Hepatocyte (in vitro differentiated cells): ENCODE results near the gene KCNQ1. TPM values are rescaled to one million over a fixed set of nuclear protein-coding genes. Genes with fewer than 3 reads are reported as not detected.

ENCODE experiments used
- DNase-seq: peaks from one replicate; pipeline ENCODE4 v3.0.0-alpha.2; 2016; ENCODE audit warnings: low spot score
- H2AFZ ChIP-seq: fragments of 200-600 bp; sonication (generic); 2 replicates; pipeline ENCODE4 v1.6.0; 2016; ENCODE audit warnings: antibody characterized with exemption, mild to moderate bottlenecking
- H3K27ac ChIP-seq: fragments of 200-600 bp; sonication (generic); 2 replicates; pipeline ENCODE4 v1.5.1; 2016; ENCODE audit warnings: mild to moderate bottlenecking
- H3K27me3 ChIP-seq: fragments of 200-600 bp; sonication (generic); 2 replicates; pipeline ENCODE4 v1.6.1; 2016
- H3K36me3 ChIP-seq: fragments of 200-600 bp; sonication (generic); replicated peaks from 2 replicates; pipeline ENCODE4 v1.5.1; 2016; ENCODE audit warnings: low read depth; ENCODE audit not compliant: insufficient read depth
- H3K4me1 ChIP-seq: fragments of 200-600 bp; sonication (generic); 2 replicates; pipeline ENCODE4 v1.5.1; 2016; ENCODE audit warnings: mild to moderate bottlenecking, moderate library complexity; ENCODE audit not compliant: insufficient read depth
- H3K4me2 ChIP-seq: fragments of 200-600 bp; sonication (generic); 2 replicates; pipeline ENCODE4 v1.6.0; 2016
- H3K4me3 ChIP-seq: fragments of 200-600 bp; sonication (generic); 2 replicates; pipeline ENCODE4 v1.5.1; 2016; ENCODE audit warnings: mild to moderate bottlenecking
- H3K79me2 ChIP-seq: fragments of 200-600 bp; sonication (generic); 2 replicates; pipeline ENCODE4 v1.6.0; 2017; ENCODE audit warnings: mild to moderate bottlenecking
- H3K9me2 ChIP-seq: fragments of 200-600 bp; sonication (generic); replicated peaks from 2 replicates; pipeline ENCODE4 v1.6.0; 2017; ENCODE audit warnings: mild to moderate bottlenecking; ENCODE audit not compliant: insufficient read depth
- H3K9me3 ChIP-seq: fragments of 200-600 bp; sonication (generic); 2 replicates; pipeline ENCODE4 v1.5.1; 2016; ENCODE audit warnings: low read depth, mild to moderate bottlenecking
- H4K20me1 ChIP-seq: fragments of 200-600 bp; sonication (generic); 2 replicates; pipeline ENCODE4 v1.6.0; 2016; ENCODE audit warnings: mild to moderate bottlenecking; ENCODE audit not compliant: insufficient read depth, poor library complexity, severe bottlenecking
- CTCF ChIP-seq: fragments of 200-600 bp; sonication (generic); IDR thresholded peaks from 2 replicates; pipeline ENCODE4 v1.5.1; 2016; ENCODE audit warnings: antibody characterized with exemption, mild to moderate bottlenecking; ENCODE audit not compliant: poor library complexity
- EZH2 ChIP-seq: fragments of 200-600 bp; sonication (generic); IDR thresholded peaks from 2 replicates; pipeline ENCODE4 v1.6.1; 2016; ENCODE audit warnings: antibody characterized with exemption, mild to moderate bottlenecking, borderline replicate concordance
- EZH2phosphoT487 ChIP-seq: fragments of 200-600 bp; sonication (generic); IDR thresholded peaks from one replicate; pipeline ENCODE4 v1.6.1; 2018; ENCODE audit warnings: antibody characterized with exemption, mild to moderate bottlenecking, low read depth, moderate library complexity; ENCODE audit not compliant: unreplicated experiment, severe bottlenecking
- WGBS: methylation state at CpG from one replicate; pipeline ENCODE4 v1.1.6; 2016; ENCODE audit warnings: low lambda C conversion rate; ENCODE audit errors: missing lambda C conversion rate; 5-methylcytosine and 5-hydroxymethylcytosine counted together
- polyA plus RNA-seq: library from polyadenylated mRNA; unstranded; fragments of >200 nt; fragmentation: Nextera tagmentation; extraction: Ambion mirVana; gene quantifications from 2 replicates; pipeline ENCODE4 v1.2.1, GENCODE V29; 2016
- total RNA-seq: library from RNA; depleted of rRNA; stranded (reverse); fragments of >200 nt; gene quantifications from 2 replicates; pipeline ENCODE4 v1.2.3, GENCODE V29; 2014

KCNQ1 gene
- total and polyA plus RNA-seq, 2 experiments from 2014 or later, result 1.8 to 6.4 TPM

GRCh38 chr11:2647167-2647566 is 202.4 kb downstream of the KCNQ1 start:
- H2AFZ ChIP-seq, result no peak overlapping the region
- H3K4me1 ChIP-seq, result no peaks in the 10 kb centered on the region
- no peaks in the 10 kb centered on the region for H3K9me2 ChIP-seq
- H4K20me1 ChIP-seq, result no peaks in the 10 kb centered on the region
- H3K4me3 ChIP-seq, result no peak overlapping the region
- no peaks in the 10 kb centered on the region for H3K27me3 ChIP-seq
- no peak overlapping the region for H3K27ac ChIP-seq
- no peak for DNase-seq
- no peaks in the 10 kb centered on the region for H3K79me2 ChIP-seq
- peaks cover 83% of the 10 kb centered on the region for H3K9me3 ChIP-seq
- no peaks in the 10 kb centered on the region for H3K36me3 ChIP-seq
- TF ChIP-seq EZH2phosphoT487 (no peak), CTCF (no peak), EZH2 (no peak)
- no peak overlapping the region for H3K4me2 ChIP-seq
- 97% methylated on average over 1 of the region's 1 CpG for WGBS

- H3K9me3 ChIP-seq, result peaks cover 76% of the 10 kb centered on the region
- no peaks in the 10 kb centered on the region for H3K9me2 ChIP-seq
Measured at GRCh38 chr11:2647953-2648352, 203.1 kb downstream of the KCNQ1 start.

GRCh38 chr11:2649400-2649799 is 204.6 kb downstream of the KCNQ1 start:
- H3K79me2 ChIP-seq, result no peaks in the 10 kb centered on the region
- no peaks in the 10 kb centered on the region for H3K27me3 ChIP-seq
- no peak overlapping the region for H3K27ac ChIP-seq
- no peaks in the 10 kb centered on the region for H4K20me1 ChIP-seq
- no peak for DNase-seq
- TF ChIP-seq EZH2phosphoT487 (no peak), CTCF (no peak), EZH2 (no peak)
- H3K9me3 ChIP-seq, result peaks cover 67% of the 10 kb centered on the region
- H3K9me2 ChIP-seq, result no peaks in the 10 kb centered on the region
- no peak overlapping the region for H2AFZ ChIP-seq
- no peaks in the 10 kb centered on the region for H3K4me1 ChIP-seq
- H3K4me3 ChIP-seq, result no peak overlapping the region
- no peak overlapping the region for H3K4me2 ChIP-seq
- H3K36me3 ChIP-seq, result no peaks in the 10 kb centered on the region

More at GRCh38 chr11:2647953-2648352, 203.1 kb downstream of the KCNQ1 start:
- DNase-seq, result no peak
- H2AFZ ChIP-seq, result no peak overlapping the region
- no peaks in the 10 kb centered on the region for H3K36me3 ChIP-seq
- H4K20me1 ChIP-seq, result no peaks in the 10 kb centered on the region
- H3K4me1 ChIP-seq, result no peaks in the 10 kb centered on the region
- H3K79me2 ChIP-seq, result no peaks in the 10 kb centered on the region
- H3K27me3 ChIP-seq, result no peaks in the 10 kb centered on the region
- WGBS, result 95% methylated on average over 6 of the region's 6 CpGs
- H3K4me2 ChIP-seq, result no peak overlapping the region
- TF ChIP-seq EZH2 (no peak), CTCF (no peak), EZH2phosphoT487 (no peak)
- no peak overlapping the region for H3K4me3 ChIP-seq
- H3K27ac ChIP-seq, result no peak overlapping the region

- DNase-seq, result no peak
- H4K20me1 ChIP-seq, result no peaks in the 10 kb centered on the region
- H3K9me3 ChIP-seq, result peaks cover 63% of the 10 kb centered on the region
- TF ChIP-seq EZH2, result no peak
- TF ChIP-seq CTCF, result no peak
- TF ChIP-seq EZH2phosphoT487, result no peak
- 98% methylated on average over 2 of the region's 2 CpGs for WGBS
- no peaks in the 10 kb centered on the region for H3K27me3 ChIP-seq
- H3K79me2 ChIP-seq, result no peaks in the 10 kb centered on the region
- H3K27ac ChIP-seq, result no peak overlapping the region
- no peak overlapping the region for H3K4me3 ChIP-seq
- no peaks in the 10 kb centered on the region for H3K36me3 ChIP-seq
- no peak overlapping the region for H2AFZ ChIP-seq
- no peaks in the 10 kb centered on the region for H3K9me2 ChIP-seq
- no peak overlapping the region for H3K4me2 ChIP-seq
- no peaks in the 10 kb centered on the region for H3K4me1 ChIP-seq
Measured at GRCh38 chr11:2649848-2650247, 205.0 kb downstream of the KCNQ1 start.
